ENCODE results near the gene HTRA1.

GRCh38 chr10:122492999-122493481, 31.7 kb downstream of the HTRA1 start:
- no peak for TF ChIP-seq CTCF (conservative IDR thresholded peaks at IDR 0.05)
- TF ChIP-seq ZFX (IDR thresholded peaks at IDR 0.05) = no peak

Measured in C4-2B (cell line).